Hippocampal formation (tissue), 2 donors: ENCODE data around the gene FANCC.

Source experiments
- DNase-seq, 2 donors: peaks; one replicate each; lab custom pipeline; 2025; lab: John Stamatoyannopoulos, UW

Gene FANCC

DNA sequence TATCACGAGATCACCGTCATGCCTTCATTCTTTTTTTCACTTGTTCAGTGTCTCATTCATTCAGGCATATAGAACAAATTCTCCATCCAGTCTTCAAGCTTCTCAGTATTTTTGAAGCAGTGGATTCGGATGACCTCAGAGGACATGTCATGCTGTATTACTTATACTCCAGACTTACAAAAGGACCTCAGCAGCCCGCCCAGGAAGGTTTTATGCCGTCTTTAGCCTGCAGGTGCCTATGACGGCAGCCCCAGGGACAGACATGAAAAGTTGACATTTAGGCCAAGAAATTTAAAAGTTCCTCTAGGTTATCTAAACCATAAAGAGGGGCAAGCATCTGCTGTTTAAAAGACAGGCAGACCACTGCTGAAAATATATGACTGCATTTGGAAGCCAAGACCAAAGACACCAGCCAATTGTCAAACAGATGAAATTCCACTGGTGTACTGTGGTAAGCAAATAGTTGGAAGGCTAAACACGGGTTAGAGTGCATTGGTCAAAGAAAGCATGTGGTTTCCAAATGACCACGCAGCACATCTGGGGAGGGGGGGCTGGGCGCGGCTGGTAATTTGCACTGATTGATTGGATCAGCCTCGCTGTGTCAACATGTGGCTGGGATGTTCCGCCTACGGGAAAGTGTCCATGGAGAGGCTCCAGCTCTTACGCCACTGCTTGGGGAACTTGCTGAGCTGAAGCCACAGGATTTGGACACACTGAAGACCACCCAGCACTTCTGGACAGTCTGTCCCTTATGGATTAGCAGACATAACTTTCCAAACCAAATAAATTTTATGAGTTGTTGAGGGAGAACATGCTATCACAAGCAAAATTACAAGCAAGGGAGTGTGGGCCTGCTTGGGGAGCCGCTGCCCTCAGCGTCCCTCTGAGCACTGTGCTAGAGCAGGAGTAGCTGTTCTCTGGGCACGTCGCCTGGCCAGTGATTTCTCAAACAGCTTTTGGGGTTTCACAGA lies 173.6 kb downstream of the FANCC start:
- no peak for DNase-seq

DNA sequence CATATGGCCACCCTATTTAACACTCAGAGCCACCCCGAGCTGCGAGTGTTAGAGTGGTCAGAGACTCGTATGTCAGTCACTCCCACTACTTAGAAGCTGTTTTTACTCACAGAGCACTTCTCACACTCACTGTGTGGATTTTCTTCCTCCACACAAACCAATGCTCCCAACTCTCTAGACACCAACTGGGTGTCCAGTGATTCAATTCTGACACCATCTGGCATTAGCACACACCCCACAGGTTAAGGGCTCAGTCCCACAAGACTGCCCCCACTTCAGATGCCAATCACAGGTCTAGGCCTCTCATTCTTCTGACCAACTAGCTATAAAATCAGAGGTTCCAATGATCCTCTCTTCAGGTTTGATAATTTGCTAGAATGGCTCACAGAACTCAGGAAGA lies 174.8 kb downstream of the FANCC start:
- no peak for DNase-seq

DNA sequence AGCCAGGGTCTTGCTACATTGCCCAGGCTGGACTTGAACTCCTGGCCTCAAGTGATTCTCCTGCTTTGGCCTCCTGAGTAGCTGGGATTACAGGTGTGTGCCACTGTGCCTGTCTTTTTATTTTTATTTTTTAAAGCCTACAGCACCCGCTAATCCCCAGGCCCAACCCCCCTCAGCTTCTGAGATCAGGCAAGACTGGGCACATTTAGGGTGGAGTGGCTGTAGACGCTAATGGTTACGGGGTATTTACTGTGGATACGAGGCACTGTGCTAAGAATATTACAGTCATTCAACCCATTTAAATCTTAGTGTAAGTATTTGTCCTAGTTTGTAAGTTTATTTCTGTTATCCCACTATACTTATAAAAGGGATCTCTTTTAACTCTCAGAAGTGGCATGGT lies 175.2 kb downstream of the FANCC start:
- no peak for DNase-seq

DNA sequence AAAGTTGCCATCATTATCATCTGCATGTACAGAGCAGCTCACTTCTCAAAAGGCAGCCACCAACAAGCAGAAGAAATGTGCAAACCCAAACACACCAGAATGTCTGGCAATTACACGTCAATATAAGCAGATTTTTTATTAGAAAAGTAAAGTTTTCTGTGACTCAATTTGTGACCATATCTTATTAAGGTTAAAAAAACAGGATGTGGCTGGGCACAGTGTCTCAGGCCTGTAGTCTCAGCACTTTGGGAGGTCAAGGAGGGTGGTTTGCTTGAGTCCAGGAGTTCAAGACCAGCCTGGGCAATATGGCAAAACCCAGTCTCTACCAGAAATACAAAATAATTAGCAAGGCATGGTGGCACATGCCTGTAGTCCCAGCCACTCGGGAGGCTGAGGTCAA lies 176.7 kb downstream of the FANCC start:
- DNase-seq: no peak

DNA sequence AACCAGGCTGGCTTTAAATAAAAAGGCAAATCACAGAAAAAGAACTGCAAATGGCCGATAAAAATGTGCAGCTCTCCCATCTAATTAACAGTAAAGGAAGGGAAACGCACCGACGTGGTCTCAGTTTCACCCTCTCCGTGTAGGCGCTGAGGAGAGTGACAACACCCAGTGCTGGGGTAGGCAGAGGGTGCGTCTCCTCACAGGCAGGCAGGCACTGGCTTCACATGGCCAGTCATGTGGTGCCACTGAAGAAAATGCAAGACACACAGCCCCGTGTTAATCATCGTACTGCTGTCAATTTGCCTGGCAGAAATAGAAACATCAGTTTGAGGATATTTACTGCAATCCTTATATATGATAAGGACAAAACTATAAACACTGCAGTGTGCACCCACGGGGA lies 178.4 kb downstream of the FANCC start:
- no peak for DNase-seq

DNA sequence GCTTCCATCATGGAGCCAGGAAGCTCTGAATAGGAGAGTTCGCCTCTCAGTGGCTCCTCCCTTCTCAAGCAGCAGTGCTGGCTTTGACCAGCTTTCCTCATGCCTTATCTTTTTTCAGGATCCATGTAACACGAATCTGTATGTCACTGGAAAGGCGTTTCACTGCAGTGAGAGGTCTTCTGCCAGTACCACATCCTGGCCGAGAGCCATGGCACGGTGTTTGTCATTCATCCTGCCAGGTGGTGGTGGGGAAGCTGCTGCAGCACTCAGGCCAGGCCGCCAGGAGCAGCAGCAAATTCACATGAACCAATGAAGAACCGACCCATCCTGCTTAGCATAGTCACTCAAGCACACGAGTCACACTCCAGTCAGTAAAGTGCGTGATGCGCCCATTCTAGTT lies 179.0 kb downstream of the FANCC start:
- no peak for DNase-seq

DNA sequence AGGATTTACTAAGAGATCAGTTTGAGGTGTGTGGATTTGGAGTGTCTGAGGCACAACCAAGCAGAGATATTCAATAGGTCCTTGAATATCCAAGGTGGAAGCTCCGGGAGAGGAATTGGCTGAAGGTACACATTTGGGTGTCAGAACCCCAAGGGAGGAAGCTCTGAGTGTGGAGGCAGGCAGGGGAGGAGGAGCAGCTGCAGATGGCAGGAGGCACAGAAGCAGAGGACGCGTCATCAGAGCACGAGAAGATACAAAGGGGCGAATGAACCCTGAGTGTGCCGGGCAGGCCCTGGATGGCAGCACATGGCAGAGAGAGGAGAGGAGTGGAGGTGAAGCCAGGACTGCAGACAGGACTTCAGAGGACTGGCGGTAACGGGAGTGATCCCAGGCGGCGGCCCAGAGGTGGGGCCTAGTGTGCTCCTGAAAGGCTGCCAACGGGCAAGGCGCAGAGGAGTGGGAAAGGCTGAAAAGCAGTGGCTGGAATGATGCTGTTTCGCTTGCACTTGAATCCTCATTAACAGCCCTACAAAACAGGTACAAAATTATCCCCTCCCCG lies 179.8 kb downstream of the FANCC start:
- DNase-seq: no peak

DNA sequence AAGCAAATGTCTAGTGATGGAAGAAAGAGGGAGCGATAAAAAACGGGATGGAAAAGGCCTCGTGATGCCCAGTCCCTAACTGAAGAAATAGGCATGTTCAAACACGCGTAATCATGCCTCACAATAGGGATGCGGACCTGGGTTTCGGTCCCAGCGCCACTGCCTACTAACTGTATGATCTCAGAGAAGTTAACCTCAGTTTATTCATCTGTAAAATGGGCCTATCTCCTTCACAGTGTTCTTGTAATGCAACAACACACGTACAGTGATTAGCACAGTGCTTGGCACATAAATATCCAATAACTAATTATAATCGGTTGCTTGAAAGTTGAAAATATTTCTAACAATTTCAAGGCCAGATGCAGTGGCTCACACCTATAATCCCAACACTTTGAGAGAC lies 181.8 kb downstream of the FANCC start:
- no peak for DNase-seq

DNA sequence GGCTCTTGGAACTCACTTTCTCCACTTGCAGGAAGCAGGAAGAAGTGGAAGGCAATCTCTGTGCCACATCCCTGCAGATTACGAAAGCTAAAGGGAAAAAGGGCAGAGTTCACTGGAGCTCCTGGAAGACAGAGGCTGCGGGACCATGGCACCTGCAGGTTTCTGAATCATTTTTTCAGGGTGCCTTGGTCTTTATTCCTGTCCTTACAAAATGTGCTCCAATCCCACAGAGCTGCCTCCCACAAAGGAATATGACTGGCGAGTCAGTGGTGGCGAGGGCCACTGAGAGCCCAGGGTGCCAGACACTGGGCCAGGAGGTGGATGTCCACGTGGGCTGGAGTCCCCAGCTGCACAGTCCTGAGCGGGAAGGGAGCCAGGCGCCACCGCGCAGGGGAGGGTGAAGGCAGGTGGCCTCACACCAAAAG lies 183.0 kb downstream of the FANCC start:
- no peak for DNase-seq

DNA sequence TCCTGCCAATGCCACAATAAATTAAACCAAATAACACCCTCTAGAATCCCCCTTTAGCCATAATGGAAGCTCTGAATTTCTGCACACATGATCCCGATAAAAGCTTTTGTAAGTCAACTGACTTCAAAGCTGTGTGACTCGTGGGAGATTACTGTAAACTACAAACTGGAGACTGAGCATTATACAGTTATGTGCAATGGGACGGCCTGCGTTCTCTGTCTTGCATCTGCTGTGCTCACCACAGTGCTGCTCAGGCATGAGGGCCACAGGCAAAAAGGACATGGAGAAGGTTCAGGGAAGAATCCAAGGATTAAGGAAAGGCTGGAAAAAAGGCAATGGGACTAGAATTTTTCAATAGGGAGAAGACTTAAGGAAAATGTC lies 184.2 kb downstream of the FANCC start:
- no peak for DNase-seq

DNA sequence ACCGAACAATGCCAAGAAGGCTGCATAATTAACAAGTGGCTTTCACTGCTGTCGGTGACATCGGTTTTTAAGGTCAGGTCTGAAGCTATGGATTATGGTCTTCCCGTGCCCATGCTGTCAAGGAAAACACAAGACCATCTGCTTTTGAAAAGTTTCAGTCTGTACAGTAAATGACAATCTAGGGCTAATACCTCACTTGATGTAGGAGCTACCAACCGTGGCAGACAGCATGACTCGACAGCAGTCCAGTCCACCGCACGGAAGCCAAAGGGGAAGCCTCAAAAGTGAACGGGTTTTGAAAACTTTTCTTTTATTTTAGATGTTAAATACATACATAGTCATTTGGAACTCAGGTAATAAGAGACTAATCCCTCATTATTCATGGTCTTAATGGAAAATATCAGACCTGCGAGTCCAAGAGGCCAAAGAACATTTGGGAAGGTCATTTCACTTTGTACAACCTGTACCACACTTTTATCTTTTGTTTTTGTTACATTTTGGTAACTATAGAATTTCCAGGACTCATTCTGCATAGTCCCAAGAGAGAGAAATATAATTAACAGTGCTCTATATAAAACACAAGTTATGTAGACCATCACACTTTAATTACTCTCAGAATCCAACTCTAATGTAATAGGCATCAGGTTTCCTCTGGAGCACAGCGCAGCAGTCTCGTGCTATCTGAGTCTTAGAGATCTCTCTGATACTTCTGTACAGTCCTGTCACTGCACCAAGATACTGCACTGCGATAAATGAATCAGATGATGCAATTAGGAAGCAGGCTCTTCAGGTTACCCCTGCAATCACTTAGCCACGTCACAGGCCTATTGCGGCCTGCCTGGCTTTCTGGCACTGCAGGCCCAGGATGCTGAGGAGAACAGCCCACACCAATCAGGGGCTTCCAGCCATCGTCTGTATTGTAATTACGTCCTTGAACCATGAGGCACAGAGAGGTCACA lies 184.9 kb downstream of the FANCC start:
- no peak for DNase-seq

DNA sequence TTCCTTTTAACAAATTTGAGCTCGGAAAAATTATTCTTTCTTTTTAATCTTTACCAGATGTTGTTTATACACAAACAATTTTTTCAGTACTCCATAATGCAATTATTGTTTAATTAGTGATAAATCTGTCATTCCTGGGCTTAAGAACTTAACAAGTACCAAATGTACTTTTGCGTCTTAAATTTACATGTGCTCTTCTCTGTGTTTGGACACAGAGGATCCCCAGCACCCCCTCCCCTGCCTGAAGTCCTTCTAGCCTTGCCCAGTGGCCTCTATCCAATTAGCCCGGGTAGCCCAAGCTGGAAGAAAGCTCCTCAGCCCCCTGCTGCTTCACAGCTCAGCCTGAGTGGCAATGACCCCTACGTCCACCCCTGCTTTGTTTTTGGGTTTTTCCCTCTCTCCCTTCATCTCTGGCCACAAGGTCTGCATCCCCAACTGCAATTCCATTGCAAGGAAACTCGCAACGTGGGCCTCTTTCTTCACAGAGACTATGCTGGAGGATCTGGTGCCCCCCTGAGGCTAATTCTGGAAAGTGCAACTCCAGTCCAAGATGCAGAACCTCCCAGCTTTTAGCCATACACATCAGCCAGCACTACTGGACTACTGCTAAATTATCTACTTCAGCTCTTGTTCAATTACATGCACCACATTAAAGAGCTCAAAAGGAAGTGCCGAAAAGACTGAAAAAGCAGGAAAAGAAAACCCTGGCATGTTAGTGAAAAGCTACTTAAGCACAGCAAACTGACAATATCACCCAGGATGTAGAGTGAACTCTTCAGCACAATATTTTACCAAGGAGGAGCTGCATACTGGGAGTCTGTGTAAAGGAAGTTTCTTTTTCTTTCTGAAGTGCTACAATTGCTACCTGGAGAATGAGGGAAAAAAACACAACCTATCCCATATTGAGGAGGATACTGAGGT lies 186.2 kb downstream of the FANCC start:
- DNase-seq: peak; percentile 76 to 87

DNA sequence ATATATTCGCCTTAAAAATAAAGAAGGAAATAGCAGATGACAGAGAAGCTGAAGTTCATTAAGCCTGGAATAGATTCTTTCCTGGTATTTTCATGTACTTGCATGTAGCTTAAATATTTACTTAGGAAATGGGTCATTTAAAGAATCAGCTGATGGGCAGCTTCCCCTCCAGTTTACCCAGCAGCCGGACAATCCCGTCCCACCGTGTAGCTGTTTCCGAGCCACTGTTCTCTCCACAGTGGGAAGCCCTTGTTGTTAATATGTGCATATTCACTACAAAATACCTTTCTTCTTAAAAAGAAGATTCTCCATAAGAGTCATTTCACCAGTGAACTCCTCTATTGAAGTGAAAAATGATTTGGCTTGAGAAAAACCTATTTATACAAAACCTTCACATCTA lies 187.0 kb downstream of the FANCC start:
- no peak for DNase-seq

DNA sequence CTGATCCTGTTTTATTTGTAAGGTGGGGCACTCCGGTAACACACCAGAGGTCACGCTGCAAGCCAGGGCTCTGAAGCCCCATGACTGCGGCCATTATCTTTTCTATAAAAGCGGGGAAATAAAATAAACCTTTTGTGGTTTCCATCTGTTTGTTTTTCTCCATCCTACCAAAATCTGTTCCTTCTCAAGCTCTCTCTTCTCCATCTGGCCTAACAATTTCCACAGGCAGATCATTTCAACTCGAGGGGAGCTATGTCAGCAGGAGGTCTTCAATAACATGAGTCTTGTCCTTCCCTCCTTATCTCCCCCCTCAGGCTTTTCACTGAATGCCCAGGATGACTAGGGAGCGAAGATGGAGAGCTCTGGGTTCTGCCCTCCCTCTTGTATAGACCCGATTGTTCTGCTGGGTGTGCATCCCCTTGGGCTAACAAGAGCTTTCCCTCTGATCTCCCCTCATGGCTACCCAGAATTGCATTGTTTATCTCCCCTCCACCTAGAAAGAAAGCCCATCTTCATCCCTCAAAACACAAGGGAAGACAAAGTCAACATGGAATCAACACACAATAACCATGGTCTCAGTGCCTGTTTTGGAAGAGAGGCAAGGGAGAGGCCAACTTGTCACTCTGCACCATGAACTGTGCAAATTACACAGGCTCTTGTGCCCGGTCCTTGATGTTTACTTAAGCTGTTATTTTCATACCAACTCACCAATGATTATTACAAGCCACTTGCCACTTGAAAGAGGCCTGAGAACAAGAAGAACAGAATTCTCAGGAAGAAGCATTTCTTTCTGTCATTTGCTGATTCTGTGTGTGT lies 187.8 kb downstream of the FANCC start:
- DNase-seq: no peak

DNA sequence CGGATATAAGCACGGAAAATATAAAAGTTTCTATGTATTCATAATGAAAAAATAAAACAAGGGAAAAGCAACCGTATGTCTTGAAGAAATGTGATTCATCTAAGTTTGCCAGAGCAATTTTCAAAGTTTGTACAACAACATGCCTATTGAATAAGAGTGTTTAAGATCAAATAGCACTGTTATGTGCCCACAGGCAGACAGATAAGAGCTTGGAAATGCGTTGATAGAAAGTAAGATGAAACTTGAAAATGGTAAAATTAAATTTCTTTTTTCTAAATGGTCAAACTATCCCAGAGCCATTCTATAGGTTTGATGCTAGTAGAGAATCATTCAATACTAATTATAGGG lies 189.4 kb downstream of the FANCC start:
- no peak for DNase-seq

DNA sequence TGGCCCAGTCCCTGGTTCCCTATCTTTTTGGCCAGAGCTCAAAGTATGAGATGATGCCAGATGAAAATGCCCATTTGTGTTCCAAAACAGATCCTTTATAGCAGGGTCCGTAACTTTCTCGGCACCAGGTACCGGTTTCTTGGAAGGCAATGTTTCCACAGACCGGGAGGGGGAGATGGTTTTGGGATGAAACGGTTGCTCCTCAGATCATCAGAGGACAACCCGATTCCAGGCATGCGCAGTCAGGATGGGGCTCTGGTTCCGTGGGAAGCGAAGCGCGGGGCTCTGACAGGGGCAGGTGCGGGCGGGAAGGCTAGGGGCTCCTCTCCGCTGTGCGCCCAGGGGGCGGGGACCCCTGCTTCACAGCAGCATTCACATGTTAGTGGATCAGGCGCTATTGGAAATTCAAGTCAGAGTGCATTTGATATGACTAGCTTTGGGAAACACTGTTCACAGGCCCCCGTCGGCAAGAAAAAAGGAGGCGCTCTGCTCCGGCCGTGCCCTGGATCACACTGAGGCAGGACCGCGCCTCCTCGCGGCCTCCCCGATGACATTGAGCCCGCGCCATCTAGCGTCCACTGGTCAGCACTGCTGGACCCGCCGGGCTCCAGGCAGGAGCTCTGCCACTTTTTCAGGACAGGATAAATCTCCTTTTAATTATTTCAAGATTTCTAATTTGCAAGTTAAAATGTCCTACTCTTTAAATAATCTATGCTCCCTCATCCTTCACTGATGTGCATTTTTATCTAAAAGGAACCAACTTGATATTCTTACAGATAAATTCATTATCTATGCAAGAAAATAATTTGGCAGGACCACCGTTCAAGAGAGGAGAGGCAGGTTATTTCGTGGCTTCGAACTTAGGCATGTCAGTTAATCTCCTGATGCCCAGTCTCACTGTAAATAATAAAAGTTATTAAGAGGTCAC lies 190.0 kb downstream of the FANCC start:
- peak; percentile 80 to 87 for DNase-seq

DNA sequence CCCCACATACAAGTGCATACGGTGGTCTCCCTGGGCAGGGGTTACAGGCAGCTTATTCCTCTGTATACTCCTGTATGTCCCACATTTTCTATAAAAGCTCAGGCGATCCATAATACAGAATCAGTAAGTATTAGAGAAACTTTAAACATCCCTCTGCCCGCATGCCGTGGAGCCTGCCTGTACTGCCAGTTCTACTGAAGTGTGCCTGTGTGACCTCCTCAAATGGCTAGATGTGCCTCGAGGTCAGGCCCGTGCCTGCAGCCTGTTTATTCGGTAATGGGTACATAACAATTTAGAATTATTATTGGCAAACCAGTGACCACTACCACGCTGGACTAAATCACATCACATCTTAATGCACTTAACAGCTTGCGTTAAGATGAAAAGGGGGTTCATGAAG lies 190.8 kb downstream of the FANCC start:
- DNase-seq: no peak

DNA sequence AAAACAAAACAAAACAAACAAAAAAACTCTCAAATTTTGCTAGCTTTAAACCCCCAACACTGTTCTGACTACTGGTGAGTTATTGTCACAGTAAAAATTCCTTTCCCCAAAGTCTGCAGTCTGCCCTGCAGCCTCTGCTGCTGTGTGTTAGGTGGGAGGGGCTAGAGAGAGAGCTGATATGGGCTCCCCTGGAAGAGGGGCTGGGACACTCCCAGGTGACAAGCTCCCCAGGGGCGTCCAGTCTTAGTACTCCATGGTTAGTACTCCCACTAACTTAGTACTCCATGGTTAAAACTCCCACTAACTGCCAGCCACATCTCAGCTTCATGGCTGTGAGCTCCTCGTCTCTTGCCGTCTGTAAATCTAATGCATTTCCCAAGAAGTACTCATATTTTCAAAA lies 191.9 kb downstream of the FANCC start:
- no peak for DNase-seq

DNA sequence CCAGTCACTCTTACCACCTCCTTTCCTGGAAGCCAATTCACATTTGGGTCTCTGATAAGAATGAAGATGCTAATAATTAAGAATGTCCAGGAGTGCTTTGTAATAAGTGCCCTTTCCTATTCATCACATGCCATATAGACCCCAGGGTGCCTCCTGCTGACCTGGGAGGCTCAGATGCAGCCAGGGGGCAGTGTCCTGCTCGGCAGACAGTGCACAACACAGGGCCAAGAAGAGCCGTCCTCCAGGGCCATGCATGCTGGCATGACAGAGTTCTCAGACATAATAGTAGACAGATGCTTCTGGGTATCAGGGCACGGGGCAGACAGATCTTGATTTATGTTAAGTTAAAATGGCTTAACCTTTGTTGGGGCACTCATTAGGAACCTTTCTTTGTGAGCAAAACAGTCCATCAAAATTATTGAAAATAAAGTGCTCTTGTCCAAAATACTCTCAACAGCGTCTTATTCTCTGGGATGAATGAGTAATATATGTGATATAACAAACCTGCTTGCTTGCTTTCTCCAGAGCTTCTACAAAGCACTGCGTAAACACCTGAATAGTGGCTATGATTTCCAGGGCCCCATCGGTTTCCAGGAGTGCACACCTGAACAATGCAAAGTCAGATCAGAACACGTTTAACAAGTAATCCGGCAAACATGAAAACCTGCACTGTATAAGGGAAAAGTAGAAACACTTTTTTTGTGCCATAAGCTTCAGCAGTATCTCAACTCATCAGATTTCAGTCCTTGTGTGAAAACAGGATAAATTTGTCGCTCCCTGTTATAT lies 192.7 kb downstream of the FANCC start:
- no peak for DNase-seq
